ENCODE measurements around the gene SLC35F2.
"Not testable (repeated sequence)": the region's sequence is repeated elsewhere in the genome, so short reads cannot be mapped to it uniquely, and the experiment has no call there.

The SLC35F2 gene

DNA sequence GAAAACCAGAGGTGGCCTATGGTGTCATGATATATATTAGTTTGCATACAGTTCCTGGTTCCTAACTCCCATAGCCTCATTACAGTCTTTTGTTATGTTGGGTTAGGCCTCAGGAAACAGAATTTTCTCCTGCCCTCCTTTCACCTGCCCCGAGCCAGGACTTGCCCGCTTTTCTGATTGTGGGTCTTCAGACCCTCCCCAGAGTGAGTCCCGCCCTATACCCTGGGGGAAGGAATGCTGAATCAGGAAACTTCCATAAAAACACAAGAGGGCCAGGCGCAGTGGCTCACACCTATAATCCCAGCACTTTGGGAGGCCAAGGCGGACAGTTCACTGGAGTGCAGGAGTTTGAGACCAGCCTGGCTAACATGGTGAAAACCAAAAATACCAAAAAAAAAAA lies 70.9 kb downstream of the SLC35F2 start:
- TF ChIP-seq ZNF274 (IDR thresholded peaks at IDR 0.05; ENCODE audit: low read depth, low read length) = no peak
- no peak overlapping the region for H3K4me3 ChIP-seq (ENCODE audit: low read length)

DNA sequence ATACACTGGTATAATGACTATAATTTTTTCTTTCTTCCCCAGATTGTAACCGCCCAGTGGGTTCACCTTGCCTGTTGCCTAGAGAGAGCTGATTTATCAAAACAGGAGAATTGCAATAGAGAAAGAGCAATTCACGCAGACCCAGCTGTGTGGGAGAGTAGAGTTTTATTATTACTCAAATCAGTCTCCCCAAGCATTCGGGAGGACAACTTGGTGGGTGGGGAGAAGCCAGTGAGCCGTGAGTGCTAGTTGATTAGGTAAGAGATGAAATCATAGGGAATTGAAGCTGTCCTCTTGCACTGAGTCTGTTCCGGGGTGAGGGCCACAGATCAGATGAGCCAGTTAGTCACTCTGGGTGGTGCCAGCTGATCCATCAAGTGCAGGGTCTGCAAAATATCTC lies 73.2 kb downstream of the SLC35F2 start:
- no peak for TF ChIP-seq ZNF274 (IDR thresholded peaks at IDR 0.05; ENCODE audit: low read depth, low read length)

DNA sequence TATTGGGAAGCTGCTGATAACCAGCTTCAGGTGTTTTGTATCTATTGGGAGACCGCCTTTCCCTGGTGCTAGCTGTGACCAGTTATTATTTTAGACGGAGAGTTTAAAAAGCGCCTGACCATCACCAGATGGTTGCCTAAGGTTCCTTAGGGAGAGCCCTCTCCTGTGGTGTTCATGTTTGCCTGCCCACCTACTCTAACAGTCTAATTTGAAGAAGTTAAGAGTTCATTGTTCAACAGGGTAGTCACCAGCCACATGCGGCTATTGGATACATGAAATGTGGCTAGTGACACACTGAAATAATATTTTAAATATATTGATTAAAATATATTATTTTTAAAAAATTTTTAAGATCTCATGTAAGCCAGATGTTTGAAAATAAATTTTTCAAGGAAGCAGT lies 75.5 kb downstream of the SLC35F2 start:
- no peak for TF ChIP-seq ZNF274 (IDR thresholded peaks at IDR 0.05; ENCODE audit: low read depth, low read length)
- H3K4me3 ChIP-seq (ENCODE audit: low read length) = no peak overlapping the region

More for the DNA sequence above, 73.2 kb downstream of the SLC35F2 start:
- no peak overlapping the region for H3K4me3 ChIP-seq (ENCODE audit: low read length)

DNA sequence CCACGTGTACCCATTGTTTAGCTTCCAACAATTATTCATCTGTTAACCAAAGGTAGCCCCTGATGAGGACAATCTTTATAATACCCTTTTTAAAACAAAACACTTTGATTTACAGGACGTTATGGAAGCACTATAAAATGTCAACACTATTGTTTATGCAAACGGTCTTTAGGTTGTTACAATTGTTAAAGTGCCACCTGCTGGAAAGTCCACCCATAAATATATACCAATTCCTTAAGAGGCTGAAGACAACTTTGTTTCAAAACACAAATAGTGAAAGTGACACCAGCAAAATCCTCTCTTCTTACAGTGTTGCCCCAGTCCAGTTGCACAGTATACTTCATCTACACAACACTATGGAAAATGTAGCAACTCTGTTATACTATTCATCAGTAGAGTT lies 77.8 kb downstream of the SLC35F2 start:
- no peak for TF ChIP-seq ZNF274 (IDR thresholded peaks at IDR 0.05; ENCODE audit: low read depth, low read length)

DNA sequence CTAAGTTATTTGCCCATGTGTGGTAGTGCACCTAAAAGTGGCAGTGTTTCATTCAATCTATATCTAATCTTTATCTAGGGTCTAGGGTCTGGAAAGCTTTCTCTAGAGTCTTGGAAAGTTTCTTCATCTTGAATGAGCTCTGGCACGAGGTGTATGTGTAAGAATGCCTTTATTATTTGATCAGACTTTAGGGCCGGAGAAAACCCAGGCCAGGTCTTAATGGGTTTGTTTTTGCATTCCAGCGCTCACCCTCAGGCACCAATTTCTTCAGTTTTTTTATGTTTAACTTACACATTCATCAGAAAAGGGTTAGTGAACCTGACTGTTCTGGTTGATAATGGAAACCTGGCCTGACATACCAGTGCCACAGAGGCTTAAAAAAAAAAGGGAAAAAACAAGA lies 78.5 kb downstream of the SLC35F2 start:
- H3K4me3 ChIP-seq (ENCODE audit: low read length) = no peak overlapping the region
- no peak for TF ChIP-seq ZNF274 (IDR thresholded peaks at IDR 0.05; ENCODE audit: low read depth, low read length)

More for the DNA sequence above, 77.8 kb downstream of the SLC35F2 start:
- H3K4me3 ChIP-seq (ENCODE audit: low read length) = no peak overlapping the region

DNA sequence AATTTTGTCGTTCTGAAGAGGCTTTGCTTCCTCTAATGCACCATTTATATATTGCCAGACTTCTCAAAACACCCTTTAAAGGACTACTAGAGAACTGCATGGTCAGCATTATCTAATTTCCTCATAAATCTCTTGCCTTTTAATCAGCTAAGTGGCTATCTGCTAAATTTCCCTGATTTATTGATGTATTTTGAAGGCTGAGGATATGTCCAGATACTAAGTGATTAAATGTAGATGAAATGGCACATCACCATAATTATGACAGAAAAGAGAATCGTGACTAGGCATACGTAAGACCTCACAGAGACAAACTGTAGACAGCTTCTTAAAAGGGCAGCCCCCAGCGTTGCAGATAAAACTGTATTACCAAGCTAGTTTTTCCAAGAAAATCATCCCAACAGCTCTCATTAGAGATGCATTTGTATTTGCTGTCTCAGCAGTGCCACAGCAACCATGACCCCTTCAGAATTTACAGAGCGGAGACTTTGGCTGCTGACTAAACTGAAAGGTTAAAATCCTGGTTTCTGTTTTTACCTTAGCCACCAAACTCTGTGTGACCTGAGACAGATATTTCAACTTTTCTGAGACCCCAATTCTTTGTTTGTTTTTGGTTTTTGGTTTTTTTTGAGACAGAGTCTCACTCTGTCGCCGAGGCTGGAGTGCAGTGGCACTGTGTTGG lies 79.6 kb downstream of the SLC35F2 start:
- TF ChIP-seq ZNF274 (IDR thresholded peaks at IDR 0.05; ENCODE audit: low read depth, low read length) = no peak
- H3K4me3 ChIP-seq (ENCODE audit: low read length) = no peak overlapping the region

DNA sequence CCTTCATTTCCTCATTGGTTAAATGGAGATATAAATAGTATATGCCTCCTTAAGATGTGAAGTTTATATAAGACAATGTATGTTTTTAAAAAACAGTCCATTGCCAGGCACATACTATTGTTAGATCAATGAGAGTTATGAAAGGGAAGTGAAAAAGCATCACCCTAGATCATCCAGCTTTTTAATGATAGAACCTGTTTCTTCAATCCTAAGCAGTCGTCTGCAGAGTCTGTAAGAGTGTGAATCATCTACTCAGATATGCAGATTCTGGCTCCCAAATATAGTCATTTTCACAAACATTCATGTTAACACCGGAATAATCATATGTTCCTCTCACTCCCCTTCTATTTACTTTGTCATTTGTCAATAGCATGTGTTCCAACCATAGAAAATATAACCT lies 81.5 kb downstream of the SLC35F2 start:
- no peak overlapping the region for H3K4me3 ChIP-seq (ENCODE audit: low read length)
- no peak for TF ChIP-seq ZNF274 (IDR thresholded peaks at IDR 0.05; ENCODE audit: low read depth, low read length)

DNA sequence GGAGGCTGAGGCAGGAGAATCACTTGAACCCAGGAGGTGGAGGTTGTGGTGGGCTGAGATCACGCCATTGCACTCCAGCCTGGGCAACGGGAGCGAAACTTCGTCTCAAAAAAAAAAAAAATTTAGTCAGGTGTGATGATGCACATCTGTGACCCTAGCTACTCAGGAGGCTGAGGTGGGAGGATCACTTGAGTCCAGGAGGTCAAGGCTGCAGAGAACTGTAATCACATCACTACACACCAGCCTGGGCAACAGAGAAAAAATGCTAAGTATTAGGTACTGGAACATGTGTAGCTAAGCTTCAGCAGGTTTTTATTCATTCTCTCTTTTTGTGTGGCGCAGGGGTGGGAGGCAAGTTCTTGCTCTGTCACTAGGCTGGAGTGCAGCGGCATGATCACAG lies 82.5 kb downstream of the SLC35F2 start:
- no peak overlapping the region for H3K4me3 ChIP-seq (ENCODE audit: low read length)
- no peak for TF ChIP-seq ZNF274 (IDR thresholded peaks at IDR 0.05; ENCODE audit: low read depth, low read length)

DNA sequence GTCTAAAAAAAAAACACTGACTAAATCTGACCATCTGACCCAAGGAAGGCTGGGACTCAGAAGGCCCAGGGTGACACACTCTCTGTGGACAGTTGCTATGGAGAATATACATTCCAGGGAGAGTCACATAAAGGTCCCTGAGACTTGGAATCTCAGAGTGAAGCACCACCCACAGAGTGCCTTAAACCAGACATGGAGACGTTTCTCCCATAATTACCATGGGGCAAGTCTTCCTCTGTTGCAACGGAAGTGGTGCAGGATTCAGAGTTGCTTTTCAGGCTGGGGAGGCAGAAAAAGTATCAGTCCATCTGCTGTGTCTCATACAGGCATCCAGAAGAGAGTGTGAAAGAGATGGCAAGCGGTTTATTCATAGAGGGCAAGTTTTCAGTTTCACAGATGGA lies 88.0 kb downstream of the SLC35F2 start:
- TF ChIP-seq ZNF274 (IDR thresholded peaks at IDR 0.05; ENCODE audit: low read depth, low read length) = no peak
- H3K4me3 ChIP-seq (ENCODE audit: low read length) = no peak overlapping the region

DNA sequence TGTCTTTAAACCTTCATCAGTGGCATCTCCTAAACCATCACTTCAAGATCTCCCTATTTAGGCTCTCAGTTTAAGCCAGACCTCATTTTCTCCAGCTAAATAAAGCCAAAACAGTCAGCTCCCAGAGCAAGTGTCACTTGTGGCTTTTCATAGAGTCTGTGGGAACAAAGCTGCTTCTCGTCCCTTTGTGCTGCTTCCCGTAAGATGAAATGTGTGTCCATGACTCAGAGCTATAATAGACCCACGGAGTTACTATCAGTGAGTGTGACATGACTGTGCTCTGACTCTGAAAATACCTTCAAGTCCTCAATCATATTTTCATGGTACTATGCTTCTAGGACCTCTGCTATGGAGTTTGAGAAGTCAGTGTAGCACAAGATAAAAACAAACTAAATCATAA lies 89.4 kb downstream of the SLC35F2 start:
- no peak for TF ChIP-seq ZNF274 (IDR thresholded peaks at IDR 0.05; ENCODE audit: low read depth, low read length)

DNA sequence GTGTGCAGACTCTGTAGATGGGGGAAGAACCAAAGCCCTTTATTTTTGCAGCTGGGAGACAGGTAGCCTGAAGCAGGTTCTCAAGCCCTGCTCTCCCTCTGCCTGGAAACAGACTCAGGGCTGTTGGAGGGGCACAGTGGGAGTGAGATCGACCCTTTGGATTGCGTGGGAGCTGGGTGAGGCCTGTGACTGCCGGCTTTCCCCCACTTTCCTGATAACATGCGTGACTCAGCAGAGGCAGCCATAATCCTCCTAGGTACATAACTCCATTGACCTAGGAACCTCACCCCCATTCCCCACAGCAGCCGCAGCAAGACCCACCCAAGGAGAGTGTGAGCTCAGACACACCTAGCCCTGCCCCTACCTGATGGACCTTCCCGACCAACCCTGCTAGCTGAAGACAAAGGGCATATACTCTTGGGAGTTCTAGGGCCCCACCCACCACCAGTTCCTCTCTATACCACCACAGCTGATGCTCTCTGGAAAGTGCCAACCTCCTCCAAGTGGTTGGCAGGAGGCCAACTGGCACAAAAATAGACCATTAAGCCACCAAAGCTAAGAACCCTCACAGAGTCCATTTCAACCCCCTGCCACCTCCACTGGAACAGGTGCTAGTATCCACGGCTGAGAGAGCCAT lies 99.8 kb downstream of the SLC35F2 start:
- H3K4me3 ChIP-seq (ENCODE audit: low read length) = not testable (repeated sequence)

More for the DNA sequence above, 89.4 kb downstream of the SLC35F2 start:
- no peak overlapping the region for H3K4me3 ChIP-seq (ENCODE audit: low read length)

DNA sequence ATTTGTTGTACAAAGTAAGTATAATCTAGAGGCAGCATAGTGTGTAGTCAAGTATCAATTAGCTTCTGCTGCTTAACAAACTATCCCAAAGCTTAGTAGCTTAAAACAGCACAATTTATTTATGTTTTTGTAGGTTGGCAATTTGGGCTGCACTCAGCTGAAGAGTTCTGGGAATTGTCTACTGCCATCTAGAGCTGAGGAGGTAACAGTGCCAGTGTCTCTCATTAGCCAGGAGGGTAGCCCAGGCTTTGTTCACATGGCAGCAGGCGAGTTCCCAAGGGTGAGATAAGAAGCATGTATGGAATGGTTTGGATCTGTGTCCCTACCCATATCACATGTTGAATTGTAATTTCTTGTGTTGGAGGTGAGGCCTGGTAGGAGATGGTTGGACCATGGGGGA lies 100.9 kb downstream of the SLC35F2 start:
- no peak for TF ChIP-seq ZNF274 (IDR thresholded peaks at IDR 0.05; ENCODE audit: low read depth, low read length)
- no peak overlapping the region for H3K4me3 ChIP-seq (ENCODE audit: low read length)

DNA sequence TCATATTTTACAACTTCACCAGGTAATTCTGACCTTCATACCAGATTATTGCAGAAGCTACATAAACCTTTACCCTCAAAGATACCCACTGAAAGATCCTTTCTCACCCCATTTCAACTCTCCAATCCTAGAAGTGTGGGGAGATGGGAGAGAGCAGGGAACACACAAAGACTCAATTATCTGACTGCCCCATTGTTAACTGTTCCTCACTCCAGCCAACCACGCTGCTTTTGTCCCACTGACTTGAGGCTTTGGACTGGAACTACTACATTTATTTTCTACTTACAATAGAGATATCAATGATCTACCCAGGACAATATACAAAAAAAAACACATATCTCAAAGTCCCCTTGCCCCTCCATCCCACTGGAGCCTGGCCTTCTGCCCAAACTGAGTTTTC lies 102.0 kb downstream of the SLC35F2 start:
- no peak for TF ChIP-seq ZNF274 (IDR thresholded peaks at IDR 0.05; ENCODE audit: low read depth, low read length)
- H3K4me3 ChIP-seq (ENCODE audit: low read length) = no peak overlapping the region

DNA sequence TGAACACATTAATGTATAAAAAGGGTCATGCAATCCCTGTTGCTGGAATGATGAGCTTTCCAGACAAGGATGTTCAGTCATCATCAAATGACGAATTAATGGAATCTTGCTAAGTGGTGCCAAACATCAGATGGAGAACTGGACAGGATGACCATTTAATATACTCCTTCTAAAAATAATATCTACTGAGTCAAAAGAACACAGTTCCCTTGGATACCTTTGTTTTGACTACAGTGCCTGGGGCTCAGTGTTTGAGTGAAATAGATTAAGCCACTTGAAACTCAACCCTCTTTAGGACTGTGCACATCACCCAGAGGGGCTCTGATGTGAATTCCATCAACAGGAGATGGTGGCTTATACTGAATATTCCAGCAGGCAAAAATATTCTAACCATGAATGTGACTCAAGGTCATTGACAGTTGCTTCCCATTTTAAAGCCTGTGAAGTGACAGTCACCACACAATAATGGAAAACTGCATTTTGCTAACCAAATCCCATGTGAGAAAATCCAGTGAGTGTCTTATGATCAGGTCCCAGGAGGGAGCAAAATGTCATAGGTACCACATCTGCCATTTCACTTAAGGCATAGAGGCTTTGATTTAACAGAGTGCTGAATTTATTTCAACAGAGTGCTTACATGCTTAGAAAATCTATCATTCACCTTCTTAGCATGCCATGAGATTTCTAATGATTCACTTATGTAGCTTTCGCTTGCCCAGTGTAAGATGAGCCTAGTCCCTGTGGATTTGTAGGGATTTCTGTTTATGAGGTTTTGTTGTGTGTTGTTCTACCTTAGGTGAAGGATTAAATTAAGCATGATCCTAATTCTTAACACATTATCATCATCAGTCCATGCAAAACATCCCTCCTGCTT lies 105.4 kb downstream of the SLC35F2 start:
- H3K4me3 ChIP-seq (ENCODE audit: low read length) = no peak overlapping the region
- TF ChIP-seq ZNF274 (IDR thresholded peaks at IDR 0.05; ENCODE audit: low read depth, low read length) = no peak

DNA sequence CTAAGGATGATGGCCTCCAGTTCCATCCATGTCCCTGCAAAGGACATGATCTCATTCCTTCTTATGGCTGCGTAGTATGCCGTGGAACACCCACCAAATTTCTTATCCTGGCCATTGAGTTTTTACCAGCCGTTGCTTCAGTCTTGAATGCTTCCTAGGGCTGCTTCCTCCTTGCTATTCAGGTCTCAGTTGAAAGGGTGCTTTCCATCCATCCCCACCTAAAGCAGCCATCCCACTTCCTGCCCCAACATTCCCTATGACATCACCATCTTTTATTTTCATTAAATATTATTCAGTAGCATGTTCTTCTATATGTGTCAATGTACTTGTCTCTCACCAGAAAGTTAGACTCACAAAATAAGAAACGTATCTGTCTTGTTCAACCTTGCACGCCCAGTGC lies 106.1 kb downstream of the SLC35F2 start:
- H3K4me3 ChIP-seq (ENCODE audit: low read length) = no peak overlapping the region
- no peak for TF ChIP-seq ZNF274 (IDR thresholded peaks at IDR 0.05; ENCODE audit: low read depth, low read length)

Measured in GM08714 (cell line).